DND-41 (cell line): ENCODE measurements around the gene RUNX1.

Source experiments
- CTCF ChIP-seq: IDR thresholded peaks from 2 replicates; pipeline ENCODE4 v1.5.1; 2012; ENCODE audit warnings: borderline replicate concordance, low read length, moderate library complexity, mild to moderate bottlenecking; ENCODE audit not compliant: poor library complexity, severe bottlenecking; ENCODE audit errors: extremely low read depth
- EZH2 ChIP-seq: IDR thresholded peaks from 3 replicates; pipeline ENCODE4 v1.6.1; 2012; ENCODE audit warnings: borderline replicate concordance, low read depth, mild to moderate bottlenecking, moderate library complexity, low read length, inconsistent platforms; ENCODE audit not compliant: severe bottlenecking

GRCh38 chr21:34869545-34869944 is 179.6 kb downstream of the RUNX1 start:
- TF ChIP-seq CTCF (no peak), EZH2 (no peak)
